ENCODE data around the gene ABCB9.

DNA sequence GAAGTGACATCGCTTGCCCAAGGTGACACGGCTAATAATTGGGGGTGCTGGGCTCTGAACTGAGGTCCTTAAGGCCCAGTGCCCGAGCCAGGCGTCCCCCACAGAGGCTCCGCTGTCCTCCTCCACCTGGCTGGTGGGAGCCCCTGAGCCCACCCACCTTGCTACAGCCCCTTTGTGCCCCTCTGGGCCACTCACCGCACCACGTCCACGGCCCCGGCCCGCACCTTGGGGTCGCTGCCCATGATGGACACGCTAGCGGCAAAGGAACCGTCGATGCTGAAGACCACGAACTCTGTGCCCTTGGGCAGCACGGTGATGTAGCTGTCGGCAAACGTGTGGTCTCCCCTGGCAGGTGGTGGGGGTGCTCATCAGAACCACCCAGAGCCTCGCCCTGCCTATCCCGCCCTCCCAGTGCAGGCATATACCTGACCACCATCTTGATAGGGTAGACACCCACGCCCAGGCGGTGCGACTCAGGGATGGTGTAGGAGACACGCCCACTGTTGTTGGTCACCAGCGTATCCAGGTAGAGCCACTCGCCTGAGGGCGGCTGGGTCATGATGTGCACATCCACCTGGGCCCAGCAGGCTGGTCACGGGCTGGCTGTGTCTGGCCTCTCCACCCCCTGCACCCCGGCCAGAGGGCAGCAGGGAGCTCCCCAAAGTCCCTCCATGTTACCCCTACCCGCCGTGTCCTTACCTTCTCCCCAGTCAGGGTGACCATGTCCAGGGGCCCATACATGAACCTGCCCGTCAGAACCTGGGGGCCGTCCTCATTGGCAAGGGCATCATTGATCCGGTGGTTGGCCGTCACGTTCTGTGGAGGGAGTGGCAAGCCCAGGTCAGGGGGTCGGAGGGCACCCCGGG, 21.1 kb upstream of the ABCB9 start:
- TF ChIP-seq ZFP30 (CRISPR knock-in tag; IDR thresholded peaks at IDR 0.05) (no peak), POU6F1 (CRISPR knock-in tag; IDR thresholded peaks at IDR 0.05; ENCODE audit: borderline replicate concordance, low read depth) (no peak), ZFP3 (CRISPR knock-in tag; IDR thresholded peaks at IDR 0.05) (no peak), OSR1 (CRISPR knock-in tag; IDR thresholded peaks at IDR 0.05) (no peak), CSRNP3 (CRISPR knock-in tag; IDR thresholded peaks at IDR 0.05) (no peak), SNAI2 (CRISPR knock-in tag; IDR thresholded peaks at IDR 0.05) (no peak)

All from SK-N-SH treated with all-trans-retinoic acid at 6 μM for 48 hours (cell line).